ENCODE data around the gene TSEN2. TPM values are rescaled to one million over a fixed set of nuclear protein-coding genes. Genes with fewer than 3 reads are reported as not detected.

Gene TSEN2
- total RNA-seq, 4 donors from 2014 or later, result 8.1 to 39.9 (median 32.6) TPM

DNA sequence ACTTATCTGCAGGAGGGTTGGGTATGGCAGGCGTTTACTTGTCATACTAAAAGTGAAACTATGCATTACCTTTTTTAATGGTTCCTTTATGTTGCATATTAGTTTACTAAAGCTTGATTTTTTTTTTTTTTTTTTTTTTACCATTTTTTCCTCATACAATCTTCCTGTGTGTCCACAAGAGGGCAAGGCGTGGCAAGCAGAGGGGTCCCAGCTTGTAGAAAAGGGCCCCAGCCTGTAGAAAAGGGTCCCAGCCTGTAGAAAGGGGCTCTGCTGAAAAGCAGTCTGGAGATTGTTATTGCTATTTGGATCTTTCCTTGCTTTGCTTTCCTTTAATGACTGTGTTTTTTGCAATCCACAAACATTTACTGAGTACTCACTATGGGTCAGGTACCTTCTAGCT is 94.5 kb downstream of the TSEN2 start:
- Histone ChIP-seq H3K36me3 (peaks cover 0 to 93% (median 2%) of the 10 kb centered on the region in 3 donors), H3K4me3 (no peak overlapping the region), H3K4me1 (no peaks in the 10 kb centered on the region), H3K9me3 (no peaks in the 10 kb centered on the region), H3K27ac (no peak overlapping the region), H3K27me3 (no peaks in the 10 kb centered on the region)
- TF ChIP-seq, protein P1, sequence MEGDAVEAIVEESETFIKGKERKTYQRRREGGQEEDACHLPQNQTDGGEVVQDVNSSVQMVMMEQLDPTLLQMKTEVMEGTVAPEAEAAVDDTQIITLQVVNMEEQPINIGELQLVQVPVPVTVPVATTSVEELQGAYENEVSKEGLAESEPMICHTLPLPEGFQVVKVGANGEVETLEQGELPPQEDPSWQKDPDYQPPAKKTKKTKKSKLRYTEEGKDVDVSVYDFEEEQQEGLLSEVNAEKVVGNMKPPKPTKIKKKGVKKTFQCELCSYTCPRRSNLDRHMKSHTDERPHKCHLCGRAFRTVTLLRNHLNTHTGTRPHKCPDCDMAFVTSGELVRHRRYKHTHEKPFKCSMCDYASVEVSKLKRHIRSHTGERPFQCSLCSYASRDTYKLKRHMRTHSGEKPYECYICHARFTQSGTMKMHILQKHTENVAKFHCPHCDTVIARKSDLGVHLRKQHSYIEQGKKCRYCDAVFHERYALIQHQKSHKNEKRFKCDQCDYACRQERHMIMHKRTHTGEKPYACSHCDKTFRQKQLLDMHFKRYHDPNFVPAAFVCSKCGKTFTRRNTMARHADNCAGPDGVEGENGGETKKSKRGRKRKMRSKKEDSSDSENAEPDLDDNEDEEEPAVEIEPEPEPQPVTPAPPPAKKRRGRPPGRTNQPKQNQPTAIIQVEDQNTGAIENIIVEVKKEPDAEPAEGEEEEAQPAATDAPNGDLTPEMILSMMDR (IDR thresholded peaks at IDR 0.05), result no peak
- no peak for TF ChIP-seq POLR2A (IDR thresholded peaks at IDR 0.05)
- no peak for DNase-seq

GRCh38 chr3:12579456-12579855 is 95.2 kb downstream of the TSEN2 start:
- no peaks in the 10 kb centered on the region for H3K4me1 ChIP-seq
- H3K9me3 ChIP-seq, result no peaks in the 10 kb centered on the region
- TF ChIP-seq, protein P1 (IDR thresholded peaks at IDR 0.05), result no peak
- TF ChIP-seq POLR2A (IDR thresholded peaks at IDR 0.05), result no peak
- H3K36me3 ChIP-seq, result peaks cover 0 to 93% (median 2%) of the 10 kb centered on the region in 3 donors
- DNase-seq, result no peak
- no peak overlapping the region for H3K27ac ChIP-seq
- no peaks in the 10 kb centered on the region for H3K27me3 ChIP-seq
- no peak overlapping the region for H3K4me3 ChIP-seq

DNA sequence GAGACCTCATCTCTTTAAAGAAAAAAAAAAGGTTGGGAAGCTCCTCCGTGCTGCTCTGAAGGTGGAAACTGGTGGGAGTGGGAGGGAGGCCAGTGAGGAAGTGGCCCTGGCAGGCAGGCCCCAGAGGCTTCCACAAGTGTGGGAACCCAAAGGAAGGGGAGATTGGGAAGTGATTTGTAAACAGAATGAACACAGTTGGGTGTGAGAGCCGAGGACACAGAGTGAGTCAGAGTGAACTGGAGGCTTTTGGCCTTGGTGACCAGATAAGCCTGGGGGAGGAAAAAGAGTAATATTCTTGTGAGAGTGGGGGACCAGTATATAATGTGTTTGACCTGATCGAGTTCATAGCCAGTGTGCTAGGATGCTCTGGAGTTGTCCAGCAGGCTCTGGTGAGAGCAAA is 95.6 kb downstream of the TSEN2 start:
- Histone ChIP-seq H3K27me3 (no peaks in the 10 kb centered on the region), H3K4me3 (no peak overlapping the region), H3K27ac (no peak overlapping the region), H3K4me1 (no peaks in the 10 kb centered on the region), H3K36me3 (peaks cover 2 to 93% (median 2%) of the 10 kb centered on the region in 3 donors), H3K9me3 (no peaks in the 10 kb centered on the region)
- no peak for DNase-seq
- TF ChIP-seq, protein P1 (IDR thresholded peaks at IDR 0.05), result no peak
- TF ChIP-seq POLR2A (IDR thresholded peaks at IDR 0.05), result no peak

DNA sequence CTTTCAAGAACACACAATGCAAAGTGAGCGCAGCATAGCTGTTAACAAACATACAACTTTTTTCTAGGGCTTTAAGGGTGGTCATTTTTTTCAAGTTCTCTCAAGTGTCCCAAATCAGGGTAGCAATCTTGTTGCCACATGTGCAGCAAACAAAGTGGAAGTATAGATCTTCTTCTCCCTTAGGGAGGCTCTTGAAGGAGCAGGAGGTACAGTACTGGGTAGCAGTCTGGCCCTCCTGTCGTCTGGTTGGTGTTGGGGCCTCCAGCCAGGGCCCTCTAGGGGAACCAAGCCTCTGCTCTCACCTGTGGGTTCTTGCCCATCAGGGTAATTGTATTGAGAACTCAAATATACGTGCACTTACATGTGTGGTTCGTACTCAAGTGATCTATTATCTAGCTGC is 98.5 kb downstream of the TSEN2 start:
- Histone ChIP-seq H3K27ac (no peak overlapping the region), H3K9me3 (no peaks in the 10 kb centered on the region), H3K36me3 (peaks cover 2 to 93% (median 3%) of the 10 kb centered on the region in 3 donors), H3K27me3 (no peaks in the 10 kb centered on the region), H3K4me1 (no peaks in the 10 kb centered on the region), H3K4me3 (no peak overlapping the region)
- TF ChIP-seq POLR2A (IDR thresholded peaks at IDR 0.05), result no peak
- TF ChIP-seq, protein P1 (IDR thresholded peaks at IDR 0.05), result no peak
- no peak for DNase-seq

Small RNA genes within 50 kb of the gene (small RNA-seq; reads per million reads assigned to genes)
- gene RF00017 (0 reads per million in 2 donors), gene RNA5SP123 (0 to 0.06 reads per million in 2 donors), gene RNU6-377P (0 reads per million in 2 donors)

Other genes starting within 250 kb of the TSEN2 start
- 10 to 100 TPM; 26.4 to 46.4 (median 37.4) TPM for gene PPARG, start 195.4 kb upstream of the TSEN2 start, total RNA-seq
- 10 to 100 TPM in 2 of 4 donors, 1 to 10 TPM in 2; 6.6 to 17.2 (median 9.6) TPM for gene MKRN2OS, start 61.0 kb downstream of the TSEN2 start, total RNA-seq
- gene MKRN2, start 72.6 kb downstream of the TSEN2 start, total RNA-seq, result 10 to 100 TPM; 21.5 to 28.9 (median 23.6) TPM
- 100 to 1,000 TPM; 121 to 133 (median 126) TPM for gene RAF1, start 179.6 kb downstream of the TSEN2 start, total RNA-seq